ENCODE data around the gene EIF4G3.

EIF4G3 gene

DNA sequence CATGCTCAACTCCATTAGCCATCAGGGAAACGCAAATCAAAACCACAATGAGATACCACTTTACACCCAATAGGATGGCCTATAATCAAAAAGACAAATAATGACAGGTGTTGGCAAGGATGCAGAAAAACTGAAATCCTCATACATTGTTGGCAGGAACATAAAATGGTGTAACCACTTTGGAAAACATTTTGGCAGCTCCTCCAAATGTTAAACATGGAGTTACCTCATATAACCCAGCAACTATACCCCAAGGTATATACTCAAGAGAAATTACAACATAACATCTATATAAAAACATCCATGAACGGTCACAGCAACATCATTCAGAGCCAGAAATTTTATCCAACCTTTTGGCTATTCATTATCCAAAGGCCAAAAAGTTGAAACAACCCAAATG, 11.6 kb downstream of the EIF4G3 start:
- Histone ChIP-seq H3K9me3 (ENCODE audit: control insufficient read depth, insufficient read depth, low read length) (no peaks in the 10 kb centered on the region), H3K27ac (ENCODE audit: low read depth, low read length) (no peak overlapping the region), H3K36me3 (ENCODE audit: control insufficient read depth, insufficient read depth, low read length) (peaks cover 39% of the 10 kb centered on the region), H3K4me3 (ENCODE audit: low read depth, low read length) (no peak overlapping the region), H3K27me3 (ENCODE audit: control insufficient read depth, insufficient read depth, low read length) (no peaks in the 10 kb centered on the region), H3K9ac (ENCODE audit: low read depth, low read length) (no peak overlapping the region), H3K4me1 (ENCODE audit: control insufficient read depth, insufficient read depth, low read length) (no peaks in the 10 kb centered on the region)

DNA sequence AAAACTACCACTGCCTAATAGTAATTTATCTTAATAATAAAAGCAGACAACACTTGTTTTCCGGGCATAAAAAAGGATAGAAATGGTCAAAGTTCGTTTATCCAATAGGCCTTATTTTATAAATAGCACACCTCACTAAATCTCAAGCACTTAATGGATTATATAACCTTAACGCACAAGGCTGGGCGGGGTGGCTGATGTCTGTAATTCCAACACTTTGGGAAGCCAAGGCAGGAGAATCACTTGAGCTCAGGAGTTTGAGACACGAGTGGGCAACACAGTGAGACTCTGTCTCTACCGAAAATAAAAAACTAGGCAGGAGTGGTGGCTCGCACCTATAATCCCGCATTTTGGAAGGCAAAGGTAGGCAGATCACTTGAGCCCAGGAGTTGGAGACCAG, 12.4 kb downstream of the EIF4G3 start:
- Histone ChIP-seq H3K27me3 (ENCODE audit: control insufficient read depth, insufficient read depth, low read length) (no peaks in the 10 kb centered on the region), H3K4me3 (ENCODE audit: low read depth, low read length) (no peak overlapping the region), H3K36me3 (ENCODE audit: control insufficient read depth, insufficient read depth, low read length) (peaks cover 33% of the 10 kb centered on the region; the same call in 1 of the 2 replicates), H3K9ac (ENCODE audit: low read depth, low read length) (no peak overlapping the region), H3K4me1 (ENCODE audit: control insufficient read depth, insufficient read depth, low read length) (no peaks in the 10 kb centered on the region), H3K9me3 (ENCODE audit: control insufficient read depth, insufficient read depth, low read length) (no peaks in the 10 kb centered on the region), H3K27ac (ENCODE audit: low read depth, low read length) (no peak overlapping the region)

DNA sequence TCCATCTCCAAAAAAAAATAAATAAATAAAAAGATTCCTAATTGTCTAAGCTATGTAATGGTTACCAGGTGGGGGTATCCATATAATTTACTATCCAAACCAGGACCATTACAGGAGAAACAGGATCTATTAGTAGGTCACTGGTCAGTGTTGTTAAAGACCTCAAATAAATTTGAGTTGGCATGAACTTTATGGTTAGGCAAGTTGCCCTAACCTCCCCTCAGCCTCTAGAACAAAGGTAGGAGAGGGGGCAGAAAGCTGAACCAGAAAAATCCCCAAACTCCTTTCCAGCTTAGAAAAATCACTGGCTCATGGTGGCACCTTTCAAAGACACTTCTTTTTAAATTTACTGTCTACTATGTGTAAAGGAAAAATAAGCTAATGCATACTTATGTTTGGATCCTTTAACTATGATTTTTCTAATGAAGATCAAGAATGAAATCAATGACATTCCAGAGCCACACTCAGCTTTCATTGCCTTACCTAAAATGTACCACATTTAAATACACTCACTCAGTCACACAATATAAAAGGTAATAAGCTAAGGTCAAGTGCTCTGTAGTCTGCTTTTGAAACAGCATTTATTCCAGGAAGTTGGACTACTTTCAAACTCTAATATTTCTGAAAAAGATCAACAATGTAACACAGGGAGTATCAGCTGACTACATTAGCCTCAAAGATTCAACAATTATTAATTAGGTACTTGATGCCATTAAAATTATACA, 13.8 kb downstream of the EIF4G3 start:
- Histone ChIP-seq H3K4me1 (ENCODE audit: control insufficient read depth, insufficient read depth, low read length) (no peaks in the 10 kb centered on the region), H3K36me3 (ENCODE audit: control insufficient read depth, insufficient read depth, low read length) (peaks cover 25% of the 10 kb centered on the region; the same call in 1 of the 2 replicates), H3K27me3 (ENCODE audit: control insufficient read depth, insufficient read depth, low read length) (no peaks in the 10 kb centered on the region), H3K4me3 (ENCODE audit: low read depth, low read length) (no peak overlapping the region), H3K9ac (ENCODE audit: low read depth, low read length) (no peak overlapping the region), H3K27ac (ENCODE audit: low read depth, low read length) (no peak overlapping the region), H3K9me3 (ENCODE audit: control insufficient read depth, insufficient read depth, low read length) (no peaks in the 10 kb centered on the region)

DNA sequence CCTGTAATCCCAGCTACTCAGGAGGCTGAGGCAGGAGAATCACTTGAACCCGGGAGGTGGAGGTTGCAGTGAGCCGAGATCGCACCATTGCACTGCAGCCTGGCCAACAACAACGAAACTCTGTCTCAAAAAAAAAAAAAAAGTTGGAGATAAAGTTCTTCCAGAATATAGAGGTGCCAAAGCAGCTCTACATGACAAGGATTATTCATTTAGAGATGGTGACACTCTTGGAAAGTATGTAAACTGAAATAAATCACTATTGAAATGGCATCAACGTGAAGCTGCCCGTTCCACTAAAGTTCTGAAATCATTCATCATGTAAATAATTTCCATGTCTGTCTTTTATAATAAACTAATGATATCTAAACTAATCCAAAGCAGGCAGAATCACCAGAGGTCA, 14.9 kb downstream of the EIF4G3 start:
- no peaks in the 10 kb centered on the region for H3K9me3 ChIP-seq (ENCODE audit: control insufficient read depth, insufficient read depth, low read length)
- no peak overlapping the region for H3K9ac ChIP-seq (ENCODE audit: low read depth, low read length)
- peaks cover 19% of the 10 kb centered on the region; the same call in 1 of the 2 replicates for H3K36me3 ChIP-seq (ENCODE audit: control insufficient read depth, insufficient read depth, low read length)
- H3K27ac ChIP-seq (ENCODE audit: low read depth, low read length): no peak overlapping the region
- H3K4me1 ChIP-seq (ENCODE audit: control insufficient read depth, insufficient read depth, low read length): no peaks in the 10 kb centered on the region
- no peaks in the 10 kb centered on the region for H3K27me3 ChIP-seq (ENCODE audit: control insufficient read depth, insufficient read depth, low read length)
- H3K4me3 ChIP-seq (ENCODE audit: low read depth, low read length): no peak overlapping the region

DNA sequence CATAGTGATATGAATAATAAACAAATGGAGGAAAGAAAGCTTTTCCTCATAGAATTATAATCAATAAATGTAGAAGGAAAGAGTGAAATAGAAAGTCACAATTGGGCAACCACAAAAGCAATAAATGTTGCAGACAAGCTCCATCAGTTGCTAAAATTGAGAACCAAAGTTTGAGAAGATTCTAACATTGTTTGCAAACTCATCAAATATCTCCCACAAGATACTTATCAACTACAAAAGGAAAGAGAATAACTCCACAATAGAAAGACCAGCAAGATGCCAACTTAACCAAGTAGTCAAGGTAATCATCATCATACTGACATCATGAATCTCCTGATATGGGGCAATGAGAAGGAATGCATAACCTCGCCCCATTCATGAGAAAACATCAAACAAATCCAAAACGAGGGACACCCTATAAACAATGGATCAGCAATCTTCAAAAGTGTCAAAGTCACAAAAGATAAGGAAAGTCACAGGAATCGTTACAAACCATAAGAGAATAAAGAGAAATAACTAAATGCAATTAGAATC, 16.4 kb downstream of the EIF4G3 start:
- no peaks in the 10 kb centered on the region for H3K27me3 ChIP-seq (ENCODE audit: control insufficient read depth, insufficient read depth, low read length)
- H3K9ac ChIP-seq (ENCODE audit: low read depth, low read length): no peak overlapping the region
- no peaks in the 10 kb centered on the region for H3K9me3 ChIP-seq (ENCODE audit: control insufficient read depth, insufficient read depth, low read length)
- H3K4me1 ChIP-seq (ENCODE audit: control insufficient read depth, insufficient read depth, low read length): no peaks in the 10 kb centered on the region
- H3K36me3 ChIP-seq (ENCODE audit: control insufficient read depth, insufficient read depth, low read length): peaks cover 14% of the 10 kb centered on the region; the same call in 1 of the 2 replicates
- no peak overlapping the region for H3K27ac ChIP-seq (ENCODE audit: low read depth, low read length)
- no peak overlapping the region for H3K4me3 ChIP-seq (ENCODE audit: low read depth, low read length)

- Histone ChIP-seq H3K4me3 (ENCODE audit: low read depth, low read length) (no peak overlapping the region), H3K27ac (ENCODE audit: low read depth, low read length) (no peak overlapping the region), H3K9ac (ENCODE audit: low read depth, low read length) (no peak overlapping the region), H3K36me3 (ENCODE audit: control insufficient read depth, insufficient read depth, low read length) (peaks cover 8% of the 10 kb centered on the region; the same call in 1 of the 2 replicates), H3K4me1 (ENCODE audit: control insufficient read depth, insufficient read depth, low read length) (no peaks in the 10 kb centered on the region), H3K9me3 (ENCODE audit: control insufficient read depth, insufficient read depth, low read length) (no peaks in the 10 kb centered on the region), H3K27me3 (ENCODE audit: control insufficient read depth, insufficient read depth, low read length) (no peaks in the 10 kb centered on the region)
Observed at GRCh38 chr1:21157868-21158267, 18.8 kb downstream of the EIF4G3 start.

GRCh38 chr1:21157054-21157453, 19.6 kb downstream of the EIF4G3 start:
- H3K4me1 ChIP-seq (ENCODE audit: control insufficient read depth, insufficient read depth, low read length): no peaks in the 10 kb centered on the region; the same call in 1 of the 2 replicates
- H3K27ac ChIP-seq (ENCODE audit: low read depth, low read length): no peak overlapping the region
- H3K9me3 ChIP-seq (ENCODE audit: control insufficient read depth, insufficient read depth, low read length): no peaks in the 10 kb centered on the region
- H3K9ac ChIP-seq (ENCODE audit: low read depth, low read length): no peak overlapping the region
- peaks cover 6% of the 10 kb centered on the region; the same call in 1 of the 2 replicates for H3K36me3 ChIP-seq (ENCODE audit: control insufficient read depth, insufficient read depth, low read length)
- no peaks in the 10 kb centered on the region for H3K27me3 ChIP-seq (ENCODE audit: control insufficient read depth, insufficient read depth, low read length)
- no peak overlapping the region for H3K4me3 ChIP-seq (ENCODE audit: low read depth, low read length)

DNA sequence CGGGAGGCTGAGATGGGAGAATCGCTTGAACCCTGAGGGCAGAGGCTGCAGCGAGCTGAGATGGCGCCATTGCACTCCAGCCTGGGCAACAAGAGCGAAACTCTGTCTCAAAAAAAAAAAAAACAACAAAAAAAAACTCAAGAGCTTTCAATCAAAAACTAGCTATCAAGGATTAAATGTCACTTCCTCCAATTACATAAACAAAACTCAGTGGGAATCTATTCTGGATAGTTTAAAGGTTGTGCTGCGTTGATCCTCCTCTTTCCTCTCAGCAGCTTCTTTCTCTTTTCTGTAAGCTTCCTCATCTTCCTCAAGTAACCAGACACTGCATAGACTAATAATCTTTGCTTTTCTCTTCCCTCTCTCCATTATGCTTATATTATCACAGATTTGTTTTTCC, 20.7 kb downstream of the EIF4G3 start:
- peaks cover 6% of the 10 kb centered on the region; the same call in 1 of the 2 replicates for H3K36me3 ChIP-seq (ENCODE audit: control insufficient read depth, insufficient read depth, low read length)
- no peak overlapping the region for H3K27ac ChIP-seq (ENCODE audit: low read depth, low read length)
- no peak overlapping the region for H3K9ac ChIP-seq (ENCODE audit: low read depth, low read length)
- H3K4me1 ChIP-seq (ENCODE audit: control insufficient read depth, insufficient read depth, low read length): no peaks in the 10 kb centered on the region; the same call in 1 of the 2 replicates
- H3K9me3 ChIP-seq (ENCODE audit: control insufficient read depth, insufficient read depth, low read length): no peaks in the 10 kb centered on the region
- no peak overlapping the region for H3K4me3 ChIP-seq (ENCODE audit: low read depth, low read length)
- H3K27me3 ChIP-seq (ENCODE audit: control insufficient read depth, insufficient read depth, low read length): no peaks in the 10 kb centered on the region

GRCh38 chr1:21154717-21155116, 22.0 kb downstream of the EIF4G3 start:
- no peaks in the 10 kb centered on the region for H3K9me3 ChIP-seq (ENCODE audit: control insufficient read depth, insufficient read depth, low read length)
- no peak overlapping the region for H3K9ac ChIP-seq (ENCODE audit: low read depth, low read length)
- peaks cover 4% of the 10 kb centered on the region for H3K4me1 ChIP-seq (ENCODE audit: control insufficient read depth, insufficient read depth, low read length)
- no peaks in the 10 kb centered on the region for H3K27me3 ChIP-seq (ENCODE audit: control insufficient read depth, insufficient read depth, low read length)
- no peak overlapping the region for H3K27ac ChIP-seq (ENCODE audit: low read depth, low read length)
- no peaks in the 10 kb centered on the region; the same call in 1 of the 2 replicates for H3K36me3 ChIP-seq (ENCODE audit: control insufficient read depth, insufficient read depth, low read length)
- H3K4me3 ChIP-seq (ENCODE audit: low read depth, low read length): no peak overlapping the region

DNA sequence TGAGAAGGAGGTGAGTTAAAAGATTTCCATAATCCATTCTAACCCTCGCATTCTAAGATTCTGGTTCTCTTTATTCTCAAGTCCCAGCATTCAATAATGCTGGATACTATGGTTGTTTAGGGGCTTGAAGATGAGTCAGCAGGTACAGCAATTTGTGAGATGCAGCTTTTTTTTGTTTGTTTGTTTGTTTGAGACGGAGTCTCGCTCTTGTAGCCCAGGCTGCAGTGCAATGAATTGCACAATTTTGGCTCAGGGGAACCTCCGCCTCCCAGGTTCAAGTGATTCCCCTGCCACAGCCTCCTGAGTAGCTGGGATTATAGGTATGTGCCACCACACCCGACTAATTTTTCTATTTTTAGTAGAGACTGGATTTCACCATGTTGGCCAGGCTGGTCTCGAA, 23.3 kb downstream of the EIF4G3 start:
- Histone ChIP-seq H3K4me1 (ENCODE audit: control insufficient read depth, insufficient read depth, low read length) (peaks cover 4% of the 10 kb centered on the region), H3K4me3 (ENCODE audit: low read depth, low read length) (no peak overlapping the region), H3K36me3 (ENCODE audit: control insufficient read depth, insufficient read depth, low read length) (peaks cover 11% of the 10 kb centered on the region), H3K27me3 (ENCODE audit: control insufficient read depth, insufficient read depth, low read length) (no peaks in the 10 kb centered on the region), H3K27ac (ENCODE audit: low read depth, low read length) (no peak overlapping the region), H3K9ac (ENCODE audit: low read depth, low read length) (no peak overlapping the region), H3K9me3 (ENCODE audit: control insufficient read depth, insufficient read depth, low read length) (no peaks in the 10 kb centered on the region)

DNA sequence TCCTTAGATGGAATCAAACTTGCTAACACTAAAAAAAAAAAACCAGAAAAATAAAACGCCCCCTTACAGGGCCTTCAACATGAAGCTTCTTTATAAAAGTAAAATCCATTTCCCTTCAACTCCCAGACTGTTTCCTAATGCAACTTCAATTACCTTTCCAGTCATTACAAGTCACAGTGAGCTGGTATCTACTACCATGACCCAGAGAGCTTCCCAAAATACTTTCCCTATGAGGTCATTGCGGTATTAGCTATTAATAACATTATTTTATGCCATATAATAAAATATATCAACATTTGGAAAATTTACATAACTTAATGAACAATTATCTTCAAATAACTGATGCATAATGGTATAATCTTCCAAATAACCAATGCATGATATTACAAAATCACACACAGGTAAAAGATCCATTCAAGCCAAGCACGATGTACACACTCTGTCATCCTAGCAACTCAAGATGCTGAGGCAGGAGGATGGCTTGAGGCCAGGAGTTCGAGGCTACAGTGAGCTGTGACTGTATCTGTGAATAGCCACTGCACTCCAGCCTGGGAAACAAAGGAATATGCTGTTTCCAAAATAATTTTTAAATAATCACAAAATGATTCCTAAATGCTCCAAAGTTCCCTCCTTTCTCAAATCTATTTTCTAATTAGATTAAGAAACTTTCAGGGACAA, 24.1 kb downstream of the EIF4G3 start:
- H3K4me1 ChIP-seq (ENCODE audit: control insufficient read depth, insufficient read depth, low read length): peaks cover 4% of the 10 kb centered on the region
- peaks cover 16% of the 10 kb centered on the region for H3K36me3 ChIP-seq (ENCODE audit: control insufficient read depth, insufficient read depth, low read length)
- no peak overlapping the region for H3K4me3 ChIP-seq (ENCODE audit: low read depth, low read length)
- no peaks in the 10 kb centered on the region for H3K27me3 ChIP-seq (ENCODE audit: control insufficient read depth, insufficient read depth, low read length)
- no peak overlapping the region for H3K27ac ChIP-seq (ENCODE audit: low read depth, low read length)
- no peaks in the 10 kb centered on the region for H3K9me3 ChIP-seq (ENCODE audit: control insufficient read depth, insufficient read depth, low read length)
- no peak overlapping the region for H3K9ac ChIP-seq (ENCODE audit: low read depth, low read length)

Data from HUES48 (cell line).